GM18498 (cell line): Measurements from ENCODE around the gene FAM136A.
"Not testable (repeated sequence)": the region's sequence is repeated elsewhere in the genome, so short reads cannot be mapped to it uniquely, and the experiment has no call there.

Experiments used
- ATAC-seq: cut with Tn5 transposase; IDR thresholded peaks from one replicate; pipeline ENCODE4 v1.9.1; 2021; ENCODE audit warnings: mild to moderate bottlenecking, moderate library complexity; ENCODE audit not compliant: unreplicated experiment

Gene FAM136A

GRCh38 chr2:70300771-70301343 is 1.0 kb downstream of the FAM136A start:
- no peak for ATAC-seq

GRCh38 chr2:70297828-70298227 is 4.0 kb downstream of the FAM136A start:
- not testable (repeated sequence) for ATAC-seq

- ATAC-seq, result no peak
Observed at GRCh38 chr2:70283500-70284191, 18.2 kb downstream of the FAM136A start.

DNA sequence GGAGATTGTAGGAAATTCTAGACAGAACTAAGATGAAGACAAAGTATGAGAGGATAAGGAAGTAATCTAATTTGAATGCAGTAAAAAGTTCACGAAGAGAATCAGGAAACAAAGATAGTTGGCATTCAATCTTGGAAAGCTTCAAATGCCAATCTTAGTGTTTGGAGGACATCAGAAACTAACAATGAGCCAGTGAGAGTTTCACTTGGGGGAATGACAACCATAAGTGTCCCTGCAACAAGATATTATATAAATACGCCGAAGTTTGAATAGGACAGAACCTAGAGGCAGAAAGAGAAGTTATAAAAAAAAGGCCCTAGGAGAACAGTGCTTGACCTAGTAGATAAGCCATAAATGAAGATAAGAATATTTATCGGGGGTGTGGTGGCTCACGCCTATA is 19.4 kb downstream of the FAM136A start:
- no peak for ATAC-seq

GRCh38 chr2:70280242-70280798 is 21.5 kb downstream of the FAM136A start:
- no peak for ATAC-seq

DNA sequence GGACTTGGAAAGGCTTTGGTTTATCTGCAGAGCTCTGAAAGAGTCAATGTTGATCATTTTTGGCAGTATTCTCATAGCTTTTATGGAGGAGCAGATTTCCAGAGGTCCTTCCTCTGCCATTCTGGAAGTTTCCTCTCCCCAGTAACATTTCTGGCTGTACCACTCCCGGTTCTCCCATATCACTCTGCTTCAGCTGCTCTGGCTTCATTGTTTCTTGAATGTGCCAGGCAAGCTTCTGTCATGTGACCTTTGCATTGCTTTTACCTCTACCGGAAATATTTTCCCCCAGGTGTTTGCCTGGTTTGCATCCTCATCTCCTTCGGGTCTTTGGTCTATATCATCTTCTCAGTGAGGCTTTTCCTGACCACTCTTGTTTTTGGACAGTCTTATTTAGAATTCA is 31.5 kb downstream of the FAM136A start:
- ATAC-seq, result no peak

DNA sequence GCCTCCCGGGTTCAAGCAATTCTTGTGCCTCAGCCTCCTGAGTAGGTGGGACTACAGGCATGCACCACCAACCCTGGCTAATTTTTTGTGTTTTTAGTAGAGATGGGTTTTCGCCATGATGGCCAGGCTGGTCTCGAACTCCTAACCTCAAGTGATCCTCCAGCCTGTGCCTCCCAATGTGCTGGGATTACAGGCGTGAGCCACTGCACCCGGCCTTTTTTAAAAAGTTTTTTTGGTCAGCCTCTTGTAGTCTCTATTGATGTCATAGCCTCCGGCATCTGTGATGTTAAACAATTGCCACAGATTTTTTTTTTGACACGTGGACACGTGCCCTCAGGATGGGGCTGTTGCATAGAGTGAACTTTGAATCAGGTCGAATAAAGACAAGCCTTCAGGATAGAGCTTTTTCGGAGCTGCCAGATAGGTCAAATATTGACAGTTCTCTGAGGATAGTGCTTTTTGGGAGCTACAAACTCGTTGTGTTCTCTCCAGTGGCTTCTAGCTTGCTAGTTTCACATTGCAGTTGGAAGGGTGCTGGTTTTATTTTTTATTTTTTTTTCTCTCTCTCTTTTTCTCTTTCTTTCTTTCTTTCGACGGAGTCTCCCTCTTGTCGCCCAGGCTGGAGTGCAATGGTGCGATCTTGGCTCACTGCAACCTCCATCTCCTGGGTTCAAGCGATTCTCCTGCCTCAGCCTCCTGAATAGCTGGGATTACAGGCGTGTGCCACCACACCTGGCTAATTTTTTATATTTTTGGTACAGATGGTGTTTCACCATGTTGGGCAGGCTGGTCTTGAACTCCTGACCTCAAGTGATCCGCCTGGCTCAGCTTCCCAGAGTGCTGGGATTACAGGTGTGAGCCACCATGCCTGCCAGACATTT is 32.2 kb downstream of the FAM136A start:
- not testable (repeated sequence) for ATAC-seq

- ATAC-seq, result not testable (repeated sequence)
Observed at GRCh38 chr2:70266925-70267324, 34.9 kb downstream of the FAM136A start.

DNA sequence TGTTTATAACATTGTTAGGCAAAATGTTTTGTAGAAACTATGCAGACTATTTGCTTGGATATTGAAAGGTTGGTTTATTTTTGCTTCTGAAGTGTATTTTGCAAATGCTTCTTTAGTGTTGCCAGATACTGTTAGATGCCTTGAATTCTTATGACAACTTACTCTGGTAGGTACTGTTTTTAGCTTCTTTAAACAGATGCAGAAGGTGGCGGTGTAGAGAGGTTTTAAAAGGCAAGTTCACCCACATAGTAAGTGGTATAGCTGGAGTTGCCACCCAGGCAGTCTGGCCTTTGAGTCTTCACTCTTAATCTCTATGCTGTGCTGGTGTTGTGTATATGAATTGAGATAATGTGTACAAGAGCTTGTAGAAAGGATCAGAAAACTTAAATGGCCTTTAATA is 40.4 kb downstream of the FAM136A start:
- ATAC-seq, result no peak

DNA sequence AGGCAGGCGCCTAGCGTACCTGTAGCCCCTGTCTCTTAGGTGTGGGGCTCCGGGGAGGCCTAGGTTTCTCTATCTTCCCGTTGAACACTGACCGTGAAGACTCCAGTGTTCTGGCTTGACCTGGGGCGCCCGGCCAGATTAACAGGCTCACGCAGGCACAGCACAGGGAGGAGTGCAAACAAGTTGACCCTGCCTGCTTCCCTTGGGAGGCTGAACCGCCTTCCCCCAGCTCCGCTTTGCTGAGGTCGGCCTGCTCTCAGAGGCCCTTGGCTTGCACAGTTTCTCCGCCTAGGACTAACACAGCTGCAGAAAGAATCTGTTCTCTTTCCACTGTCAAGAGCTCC is 43.4 kb downstream of the FAM136A start:
- ATAC-seq, result no peak

GRCh38 chr2:70255637-70256314 is 46.1 kb downstream of the FAM136A start:
- ATAC-seq, result no peak

DNA sequence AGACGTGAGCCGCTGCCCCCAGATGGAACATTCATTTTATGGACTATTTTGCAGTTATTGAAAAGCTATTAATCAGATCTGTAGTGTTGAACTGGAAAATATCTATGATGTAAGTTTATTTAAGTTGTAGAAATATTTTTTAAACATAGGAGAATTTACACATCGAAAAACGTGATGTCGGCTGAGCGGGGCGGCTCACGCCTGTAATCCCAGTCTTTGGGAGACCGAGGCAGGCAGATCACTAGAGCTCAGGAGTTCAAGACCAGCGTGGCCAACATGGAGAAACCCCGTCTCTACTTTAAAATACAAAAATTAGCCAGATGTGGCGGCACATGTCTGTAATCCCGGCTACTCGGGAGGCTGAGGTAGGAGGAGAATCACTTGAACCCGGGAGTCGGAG is 51.4 kb downstream of the FAM136A start:
- ATAC-seq, result no peak

GRCh38 chr2:70248181-70248847 is 53.6 kb downstream of the FAM136A start, which contains the start of gene TIA1:
Gene TIA1, minus strand, starts transcription at chr2:70248628. Its CDS starts 198 bp downstream, at chr2:70248430.
- ATAC-seq, result peak; percentile 95

- no peak for ATAC-seq
Observed at GRCh38 chr2:70247364-70248180, 54.3 kb downstream of the FAM136A start.
